IMR-90 (cell line): ENCODE measurements around the gene LMBR1L.

Source experiments
- CTCF ChIP-seq: conservative IDR thresholded peaks from 2 replicates; pipeline ENCODE4 v1.5.1; 2012; ENCODE audit warnings: mild to moderate bottlenecking, low read depth, low read length, improper control_type of control experiment
- POLR2A ChIP-seq: IDR thresholded peaks from 2 replicates; pipeline ENCODE4 v1.6.1; 2012; ENCODE audit warnings: mild to moderate bottlenecking, low read depth, low read length

- no peak for TF ChIP-seq CTCF
- TF ChIP-seq POLR2A = no peak
Measured at GRCh38 chr12:49133590-49133989, 22.9 kb upstream of the LMBR1L start.
